Left renal cortex interstitium (tissue), 4 donors: ENCODE results near the gene METTL9. TPM values are rescaled to one million over a fixed set of nuclear protein-coding genes. Genes with fewer than 3 reads are reported as not detected.
"Not testable (repeated sequence)": the region's sequence is repeated elsewhere in the genome, so short reads cannot be mapped to it uniquely, and the experiment has no call there.

Source experiments
- DNase-seq, 4 donors: peaks; one replicate each; pipeline ENCODE4 v3.0.0-alpha.2; 2013; ENCODE audit warnings: low read depth in 4 of 4, low spot score in 2 of 4, missing footprints in 1 of 4
- polyA plus RNA-seq, 4 donors: library from polyadenylated mRNA; unstranded; fragments of 120-200 nt; gene quantifications; one replicate each; pipeline ENCODE4 v1.2.1, GENCODE V29; 2013; ENCODE audit not compliant: insufficient read length in 4 of 4

The METTL9 gene
- polyA plus RNA-seq = 100 to 1,000 TPM; 226 to 269 (median 252) TPM

- peak; percentile 86 to 92 (median 88) for DNase-seq
Observed at GRCh38 chr16:21599122-21600030, at the start of gene METTL9. Gene METTL9 (plus strand): TSS chr16:21599577. CDS start chr16:21599734, 157 bp downstream.

- DNase-seq = not testable (repeated sequence)
Observed at GRCh38 chr16:21549975-21550374, 49.4 kb upstream of the METTL9 start.

GRCh38 chr16:21550435-21550834, 48.9 kb upstream of the METTL9 start:
- DNase-seq = not testable (repeated sequence)

- DNase-seq = not testable (repeated sequence)
Observed at GRCh38 chr16:21551076-21551475, 48.3 kb upstream of the METTL9 start.

GRCh38 chr16:21551600-21551999, 47.8 kb upstream of the METTL9 start:
- DNase-seq = not testable (repeated sequence)

GRCh38 chr16:21553481-21554296, 45.7 kb upstream of the METTL9 start:
- not testable (repeated sequence) for DNase-seq

- peak; percentile 31 to 56 (median 47) for DNase-seq
Observed at GRCh38 chr16:21554795-21555585, 44.4 kb upstream of the METTL9 start.

GRCh38 chr16:21555621-21556020, 43.8 kb upstream of the METTL9 start:
- DNase-seq = not testable (repeated sequence)

- not testable (repeated sequence) for DNase-seq
Observed at GRCh38 chr16:21556026-21556595, 43.3 kb upstream of the METTL9 start.

- not testable (repeated sequence) for DNase-seq
Observed at GRCh38 chr16:21556651-21557241, 42.6 kb upstream of the METTL9 start.

- no peak for DNase-seq
Observed at GRCh38 chr16:21560462-21560861, 38.9 kb upstream of the METTL9 start.

GRCh38 chr16:21563676-21564075, 35.7 kb upstream of the METTL9 start:
- no peak for DNase-seq

GRCh38 chr16:21564367-21564766, 35.0 kb upstream of the METTL9 start:
- DNase-seq = not testable (repeated sequence)

- DNase-seq = no peak
Observed at GRCh38 chr16:21565507-21565860, 33.9 kb upstream of the METTL9 start.

GRCh38 chr16:21565861-21566669, 33.3 kb upstream of the METTL9 start:
- DNase-seq = no peak

- no peak for DNase-seq
Observed at GRCh38 chr16:21566891-21567414, 32.4 kb upstream of the METTL9 start.

GRCh38 chr16:21567496-21567895, 31.9 kb upstream of the METTL9 start:
- not testable (repeated sequence) for DNase-seq

GRCh38 chr16:21568502-21569189, 30.7 kb upstream of the METTL9 start:
- DNase-seq = no peak
